Mucosa of stomach (tissue), 1 donor: ENCODE results near the gene HOXA10.

Experiments used
- H3K27me3 ChIP-seq: one replicate; pipeline ENCODE4 v1.7.0; 2013; ENCODE audit warnings: mild to moderate bottlenecking, low read length; ENCODE audit not compliant: control insufficient read depth, insufficient read depth
- H3K36me3 ChIP-seq: one replicate; pipeline ENCODE4 v1.7.0; 2013; ENCODE audit warnings: low read length; ENCODE audit not compliant: control insufficient read depth, insufficient read depth
- H3K4me1 ChIP-seq: one replicate; pipeline ENCODE4 v1.7.0; 2013; ENCODE audit warnings: mild to moderate bottlenecking, low read length; ENCODE audit not compliant: control insufficient read depth, insufficient read depth
- H3K4me3 ChIP-seq: one replicate; pipeline ENCODE4 v1.7.0; 2013; ENCODE audit warnings: low read length
- H3K9ac ChIP-seq: one replicate; pipeline ENCODE4 v1.7.0; 2013; ENCODE audit warnings: mild to moderate bottlenecking, low read length, moderate library complexity
- H3K9me3 ChIP-seq: one replicate; pipeline ENCODE4 v1.7.0; 2013; ENCODE audit warnings: mild to moderate bottlenecking, low read length, moderate library complexity; ENCODE audit not compliant: control insufficient read depth
- donor health status: Pancreatic carcinoma.

HOXA10 gene

DNA sequence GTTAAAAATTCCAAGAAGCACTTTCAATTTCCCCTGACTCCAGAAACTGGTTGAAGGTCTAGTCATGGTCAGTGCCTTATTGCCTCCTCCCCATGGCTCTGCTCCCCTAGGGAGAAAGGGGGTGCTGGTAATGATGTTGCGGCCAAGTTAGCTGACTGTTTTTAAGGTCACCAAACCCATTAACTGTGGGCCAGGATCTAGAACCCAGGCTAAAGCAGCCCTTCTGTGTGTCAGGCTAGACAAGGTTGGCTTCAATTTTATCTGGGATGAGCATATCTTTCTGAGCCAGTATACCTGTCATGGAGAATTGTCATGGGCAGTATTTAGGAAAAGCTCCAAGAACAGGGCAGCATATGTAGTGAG is 36.9 kb upstream of the HOXA10 start:
- H3K4me3 ChIP-seq, result no peak overlapping the region
- H3K9ac ChIP-seq, result no peak overlapping the region
- H3K27me3 ChIP-seq, result peaks cover 99% of the 10 kb centered on the region
- no peaks in the 10 kb centered on the region for H3K36me3 ChIP-seq
- H3K4me1 ChIP-seq, result peaks cover 18% of the 10 kb centered on the region
- H3K9me3 ChIP-seq, result no peaks in the 10 kb centered on the region

GRCh38 chr7:27210441-27211083 is 36.4 kb upstream of the HOXA10 start:
- H3K9ac ChIP-seq, result no peak overlapping the region
- H3K9me3 ChIP-seq, result no peaks in the 10 kb centered on the region
- no peak overlapping the region for H3K4me3 ChIP-seq
- no peaks in the 10 kb centered on the region for H3K36me3 ChIP-seq
- peaks cover 20% of the 10 kb centered on the region for H3K4me1 ChIP-seq
- H3K27me3 ChIP-seq, result peaks cover 99% of the 10 kb centered on the region

GRCh38 chr7:27209933-27210440 is 35.9 kb upstream of the HOXA10 start:
- no peak overlapping the region for H3K4me3 ChIP-seq
- no peak overlapping the region for H3K9ac ChIP-seq
- no peaks in the 10 kb centered on the region for H3K36me3 ChIP-seq
- H3K27me3 ChIP-seq, result peaks cover 100% of the 10 kb centered on the region
- no peaks in the 10 kb centered on the region for H3K9me3 ChIP-seq
- peaks cover 26% of the 10 kb centered on the region for H3K4me1 ChIP-seq

DNA sequence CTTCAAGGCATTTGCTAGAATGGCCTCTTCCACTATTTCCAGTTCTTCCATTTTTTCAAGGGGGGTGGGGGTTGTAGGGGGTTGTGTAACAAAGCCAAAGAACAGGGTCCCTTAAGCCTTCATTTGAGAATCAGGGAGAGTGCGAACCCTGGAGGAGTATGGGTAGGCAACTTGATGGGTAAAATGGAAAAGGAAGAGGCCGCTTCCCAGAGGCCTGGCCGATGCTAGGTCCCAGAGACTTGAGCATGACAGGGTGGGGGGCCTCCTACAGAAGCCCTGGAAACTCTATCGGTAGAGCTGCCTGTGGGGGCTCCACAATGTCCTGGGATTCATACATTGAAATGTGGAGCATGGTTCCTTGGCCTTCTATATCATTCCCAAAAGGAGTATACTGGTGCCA is 34.9 kb upstream of the HOXA10 start:
- Histone ChIP-seq H3K36me3 (no peaks in the 10 kb centered on the region), H3K4me1 (peaks cover 31% of the 10 kb centered on the region), H3K27me3 (peaks cover 100% of the 10 kb centered on the region), H3K9me3 (no peaks in the 10 kb centered on the region), H3K9ac (no peak overlapping the region), H3K4me3 (no peak overlapping the region)

DNA sequence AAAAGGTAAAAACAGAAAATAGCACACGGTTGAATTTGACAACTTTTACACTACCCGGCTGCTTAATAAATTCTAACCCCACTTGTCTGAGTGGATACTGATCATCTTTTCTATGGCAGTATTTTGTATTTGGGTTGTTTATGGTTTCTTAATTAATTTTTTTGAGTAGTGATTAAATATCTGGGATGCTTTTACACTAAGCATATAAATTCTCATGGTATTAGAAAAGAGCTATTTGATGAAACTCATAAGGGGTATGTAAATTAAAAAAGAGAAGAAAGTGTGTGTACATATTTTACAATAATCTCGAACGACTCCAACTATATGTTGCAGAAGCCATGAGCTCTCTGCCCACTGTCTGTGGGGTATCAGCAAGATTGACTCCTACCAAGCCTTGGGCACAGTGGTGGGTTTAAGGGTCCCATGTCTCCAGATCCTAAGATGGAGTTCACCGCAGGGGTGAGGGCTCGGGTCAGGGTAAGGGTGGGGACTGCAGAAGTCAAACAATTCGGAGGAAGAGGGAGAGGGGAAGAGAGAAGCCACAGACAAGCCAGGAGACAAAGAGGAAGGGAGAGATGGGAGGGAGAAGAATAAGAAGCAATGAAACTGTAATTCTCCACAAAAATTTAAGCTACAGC is 33.3 kb upstream of the HOXA10 start:
- Histone ChIP-seq H3K27me3 (peaks cover 100% of the 10 kb centered on the region), H3K9ac (no peak overlapping the region), H3K4me1 (peaks cover 21% of the 10 kb centered on the region), H3K36me3 (no peaks in the 10 kb centered on the region), H3K9me3 (no peaks in the 10 kb centered on the region), H3K4me3 (no peak overlapping the region)

DNA sequence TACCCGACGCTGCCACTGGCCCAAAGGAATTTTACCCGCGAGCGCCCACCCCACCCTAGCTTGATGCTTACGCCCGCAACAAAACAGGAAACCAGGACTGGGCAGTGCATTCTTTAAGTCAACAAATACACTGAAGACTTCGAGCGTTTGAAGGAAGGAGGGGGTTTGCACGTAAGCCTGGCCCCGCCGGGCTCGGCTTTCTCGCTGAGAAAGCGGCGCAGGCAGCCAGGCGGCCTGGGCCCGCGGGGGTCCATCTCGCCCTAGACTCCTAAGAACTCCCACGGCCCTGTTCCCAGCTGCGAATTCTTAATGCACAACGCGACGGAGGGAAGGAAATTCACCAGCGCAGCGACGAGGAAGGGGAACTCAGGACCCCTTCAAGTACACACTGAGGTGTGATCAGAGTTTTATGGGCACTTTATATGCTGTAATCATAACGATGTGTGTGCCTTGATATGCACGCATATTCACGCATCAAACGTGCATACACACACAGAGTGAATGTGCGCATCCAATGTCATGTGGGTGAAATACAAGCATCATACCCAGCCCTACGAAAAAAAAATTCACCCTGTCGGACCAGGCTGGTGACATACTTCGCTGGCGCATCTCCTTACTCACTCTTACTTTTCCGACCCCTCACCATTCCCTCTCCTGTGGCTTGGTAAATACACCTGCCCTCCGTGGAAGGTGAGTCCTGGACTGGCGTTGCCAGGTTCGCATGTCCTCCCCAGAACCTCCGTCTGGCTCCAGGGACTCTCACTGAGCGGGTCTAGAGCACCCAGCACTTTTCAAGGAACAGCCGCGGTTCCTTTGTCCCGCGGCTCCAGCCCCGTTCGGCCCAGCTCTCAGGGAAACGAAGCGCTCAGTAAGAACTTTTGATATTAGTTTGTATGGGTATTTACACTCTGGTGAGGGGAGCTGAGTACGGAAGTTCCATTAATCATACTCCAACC is 31.5 kb upstream of the HOXA10 start:
- peaks cover 32% of the 10 kb centered on the region for H3K4me1 ChIP-seq
- H3K36me3 ChIP-seq, result no peaks in the 10 kb centered on the region
- H3K27me3 ChIP-seq, result peaks cover 100% of the 10 kb centered on the region
- no peaks in the 10 kb centered on the region for H3K9me3 ChIP-seq
- no peak overlapping the region for H3K9ac ChIP-seq
- H3K4me3 ChIP-seq, result no peak overlapping the region

- Histone ChIP-seq H3K4me1 (peaks cover 33% of the 10 kb centered on the region), H3K27me3 (peaks cover 100% of the 10 kb centered on the region), H3K9me3 (no peaks in the 10 kb centered on the region), H3K9ac (no peak overlapping the region), H3K36me3 (no peaks in the 10 kb centered on the region), H3K4me3 (no peak overlapping the region)
Measured at GRCh38 chr7:27204851-27205322, 30.8 kb upstream of the HOXA10 start.

DNA sequence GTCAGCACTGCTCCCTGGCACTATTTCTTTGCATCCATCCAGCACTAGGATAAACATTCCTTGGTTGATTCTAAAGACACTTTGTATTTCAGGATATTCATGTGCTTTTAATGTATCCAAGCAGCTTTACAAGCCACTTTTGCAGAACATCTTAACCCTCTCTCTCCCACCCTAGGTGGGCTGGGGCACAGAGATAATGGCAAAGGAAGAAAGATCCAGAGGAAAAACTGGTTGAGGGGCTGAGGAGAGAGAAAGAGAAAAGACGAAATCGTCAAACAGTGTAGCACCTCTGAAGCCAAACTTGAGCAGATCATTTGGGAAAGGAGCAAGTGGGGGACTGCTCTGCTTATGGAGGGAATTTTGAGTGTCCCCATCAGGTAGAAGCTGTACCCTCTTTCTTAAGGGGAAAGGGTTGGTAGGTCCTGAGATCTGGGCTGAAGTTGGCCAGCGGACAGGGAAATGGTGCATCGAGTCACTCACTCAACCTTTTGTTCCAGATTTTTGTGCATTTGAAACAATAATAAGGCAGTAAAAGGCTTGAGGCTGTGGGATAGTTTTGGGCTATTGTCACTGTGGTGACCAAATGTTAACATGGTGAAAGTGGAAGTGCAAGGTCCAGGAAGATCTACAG is 30.0 kb upstream of the HOXA10 start:
- Histone ChIP-seq H3K4me1 (peaks cover 36% of the 10 kb centered on the region), H3K27me3 (peaks cover 97% of the 10 kb centered on the region), H3K4me3 (no peak overlapping the region), H3K9ac (no peak overlapping the region), H3K9me3 (no peaks in the 10 kb centered on the region), H3K36me3 (no peaks in the 10 kb centered on the region)

DNA sequence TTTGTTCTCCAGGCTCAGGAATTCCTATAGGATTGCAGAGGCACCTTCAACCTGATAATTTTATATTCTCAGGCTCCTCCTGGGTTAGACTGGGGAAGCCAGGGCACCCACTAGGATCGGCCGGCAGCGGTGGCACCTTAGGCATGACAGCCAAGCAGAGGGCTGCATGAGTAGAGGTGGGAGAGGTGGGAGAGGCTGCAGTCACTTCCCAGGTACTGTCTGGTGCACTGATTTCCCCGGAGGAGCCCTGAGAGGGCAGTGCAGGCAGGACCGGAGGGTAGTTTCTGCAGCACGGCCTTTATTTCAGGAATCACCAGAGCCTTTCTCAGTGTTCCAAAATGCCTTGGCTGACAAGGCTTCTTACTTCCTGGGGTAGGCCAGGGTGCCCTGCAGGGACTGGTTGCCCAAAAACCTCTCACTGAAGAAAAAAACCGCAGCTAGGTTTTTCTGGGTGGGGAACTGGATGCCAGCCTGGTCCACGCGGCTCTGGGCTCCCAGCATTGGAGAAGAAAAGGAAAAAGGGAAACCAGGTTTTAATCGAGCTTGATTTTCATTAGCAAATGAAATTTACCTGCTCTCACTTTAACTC is 29.3 kb upstream of the HOXA10 start:
- H3K27me3 ChIP-seq, result peaks cover 97% of the 10 kb centered on the region
- H3K9ac ChIP-seq, result no peak overlapping the region
- H3K9me3 ChIP-seq, result no peaks in the 10 kb centered on the region
- H3K4me1 ChIP-seq, result peaks cover 42% of the 10 kb centered on the region
- no peaks in the 10 kb centered on the region for H3K36me3 ChIP-seq
- H3K4me3 ChIP-seq, result no peak overlapping the region

- no peaks in the 10 kb centered on the region for H3K9me3 ChIP-seq
- peaks cover 47% of the 10 kb centered on the region for H3K4me1 ChIP-seq
- no peak overlapping the region for H3K9ac ChIP-seq
- peaks cover 97% of the 10 kb centered on the region for H3K27me3 ChIP-seq
- no peak overlapping the region for H3K4me3 ChIP-seq
- no peaks in the 10 kb centered on the region for H3K36me3 ChIP-seq
Measured at GRCh38 chr7:27202862-27203134, 28.7 kb upstream of the HOXA10 start.

GRCh38 chr7:27202018-27202861 is 28.1 kb upstream of the HOXA10 start:
- Histone ChIP-seq H3K27me3 (peaks cover 97% of the 10 kb centered on the region), H3K36me3 (no peaks in the 10 kb centered on the region), H3K9ac (no peak overlapping the region), H3K4me3 (no peak overlapping the region), H3K9me3 (no peaks in the 10 kb centered on the region), H3K4me1 (peaks cover 47% of the 10 kb centered on the region)
